ENCODE results near the gene SMIM10L2A. TPM values are rescaled to one million over a fixed set of nuclear protein-coding genes. Genes with fewer than 3 reads are reported as not detected.

Gene SMIM10L2A
- total and polyA plus RNA-seq, 8 donors, result 1.00 to 2.5 (median 1.7) TPM; not detected in 3

- 87 to 94% (median 92%) methylated on average over 17 to 31 of the region's 31 CpGs for WGBS, 5 donors
- intact Hi-C loops (cut with DNase I; ENCODE audit: low total_unique reads), result no loop called here
- no peaks in the 10 kb centered on the region for H3K4me1 ChIP-seq
- H3K27ac ChIP-seq, result no peak overlapping the region
- no peaks in the 10 kb centered on the region for H3K36me3 ChIP-seq
- no peak for TF ChIP-seq POLR2AphosphoS5 (IDR thresholded peaks at IDR 0.05)
- TF ChIP-seq EP300 (IDR thresholded peaks at IDR 0.05), result no peak
- H3K4me3 ChIP-seq, result no peak overlapping the region
- H3K27me3 ChIP-seq, result no peaks in the 10 kb centered on the region
- DNase-seq, result no peak
- peaks cover 0 to 23% (median 5%) of the 10 kb centered on the region in 4 donors for H3K9me3 ChIP-seq
These were observed 13.6 kb downstream of the SMIM10L2A start for GRCh38 chrX:135435139-135435922.

- WGBS, 5 donors, result 86 to 96% (median 91%) methylated on average over 16 to 23 of the region's 23 CpGs; no CpG with 5 or more reads in 1 of the 5 donors
- DNase-seq, result no peak
- Histone ChIP-seq H3K9me3 (peaks cover 0 to 21% (median 4%) of the 10 kb centered on the region in 4 donors), H3K27ac (no peak overlapping the region), H3K4me1 (no peaks in the 10 kb centered on the region), H3K4me3 (no peak overlapping the region), H3K27me3 (no peaks in the 10 kb centered on the region), H3K36me3 (no peaks in the 10 kb centered on the region)
- TF ChIP-seq POLR2AphosphoS5 (IDR thresholded peaks at IDR 0.05) (no peak), POLR2A (IDR thresholded peaks at IDR 0.05) (no peak), EP300 (IDR thresholded peaks at IDR 0.05) (no peak)
- TF ChIP-seq, protein P1, sequence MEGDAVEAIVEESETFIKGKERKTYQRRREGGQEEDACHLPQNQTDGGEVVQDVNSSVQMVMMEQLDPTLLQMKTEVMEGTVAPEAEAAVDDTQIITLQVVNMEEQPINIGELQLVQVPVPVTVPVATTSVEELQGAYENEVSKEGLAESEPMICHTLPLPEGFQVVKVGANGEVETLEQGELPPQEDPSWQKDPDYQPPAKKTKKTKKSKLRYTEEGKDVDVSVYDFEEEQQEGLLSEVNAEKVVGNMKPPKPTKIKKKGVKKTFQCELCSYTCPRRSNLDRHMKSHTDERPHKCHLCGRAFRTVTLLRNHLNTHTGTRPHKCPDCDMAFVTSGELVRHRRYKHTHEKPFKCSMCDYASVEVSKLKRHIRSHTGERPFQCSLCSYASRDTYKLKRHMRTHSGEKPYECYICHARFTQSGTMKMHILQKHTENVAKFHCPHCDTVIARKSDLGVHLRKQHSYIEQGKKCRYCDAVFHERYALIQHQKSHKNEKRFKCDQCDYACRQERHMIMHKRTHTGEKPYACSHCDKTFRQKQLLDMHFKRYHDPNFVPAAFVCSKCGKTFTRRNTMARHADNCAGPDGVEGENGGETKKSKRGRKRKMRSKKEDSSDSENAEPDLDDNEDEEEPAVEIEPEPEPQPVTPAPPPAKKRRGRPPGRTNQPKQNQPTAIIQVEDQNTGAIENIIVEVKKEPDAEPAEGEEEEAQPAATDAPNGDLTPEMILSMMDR (IDR thresholded peaks at IDR 0.05), result no peak
- intact Hi-C loops (cut with DNase I; ENCODE audit: low total_unique reads), result no loop called here
These were observed 14.2 kb downstream of the SMIM10L2A start for GRCh38 chrX:135435933-135436332.

DNA sequence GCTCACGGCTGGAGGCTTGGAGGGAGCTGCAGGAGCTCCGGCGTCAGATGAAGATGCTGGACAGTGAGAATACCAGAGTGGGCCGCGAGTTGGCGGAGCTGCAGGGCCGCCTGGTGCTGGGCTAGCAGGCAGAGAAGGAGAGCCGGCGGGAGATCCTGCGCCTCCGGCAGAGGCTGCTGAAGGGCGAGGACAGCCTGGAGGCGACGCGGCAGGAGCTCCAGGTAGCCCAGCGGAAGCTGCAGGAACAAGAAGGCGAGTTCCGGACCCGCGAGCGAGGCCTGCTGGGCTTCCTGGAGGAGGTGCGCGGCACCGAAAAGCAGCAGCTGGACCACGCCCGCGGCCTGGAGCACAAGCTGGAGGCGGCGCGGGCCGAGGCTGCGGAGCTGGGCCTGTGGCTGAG lies 14.7 kb downstream of the SMIM10L2A start:
- Histone ChIP-seq H3K27ac (no peak overlapping the region), H3K27me3 (no peaks in the 10 kb centered on the region), H3K36me3 (no peaks in the 10 kb centered on the region), H3K4me3 (no peak overlapping the region), H3K9me3 (peaks cover 0 to 17% (median 4%) of the 10 kb centered on the region in 4 donors), H3K4me1 (no peaks in the 10 kb centered on the region)
- intact Hi-C loops (cut with DNase I; ENCODE audit: low total_unique reads), result no loop called here
- no peak for DNase-seq
- TF ChIP-seq POLR2A (IDR thresholded peaks at IDR 0.05) (no peak), POLR2AphosphoS5 (IDR thresholded peaks at IDR 0.05) (no peak), EP300 (IDR thresholded peaks at IDR 0.05) (no peak)
- TF ChIP-seq, protein P1 (IDR thresholded peaks at IDR 0.05), result no peak
- 64 to 82% (median 76%) methylated on average over 15 to 32 of the region's 32 CpGs for WGBS, 5 donors

- 88 to 93% (median 92%) methylated on average over 16 to 49 of the region's 49 CpGs for WGBS, 5 donors
- H3K27ac ChIP-seq, result no peak overlapping the region
- H3K36me3 ChIP-seq, result no peaks in the 10 kb centered on the region
- no peaks in the 10 kb centered on the region for H3K27me3 ChIP-seq
- H3K9me3 ChIP-seq, result peaks cover 0 to 10% (median 3%) of the 10 kb centered on the region in 4 donors
- no peaks in the 10 kb centered on the region for H3K4me1 ChIP-seq
- no peak overlapping the region for H3K4me3 ChIP-seq
- intact Hi-C loops (cut with DNase I; ENCODE audit: low total_unique reads), result no loop called here
- no peak for TF ChIP-seq EP300 (IDR thresholded peaks at IDR 0.05)
- TF ChIP-seq, protein P1 (IDR thresholded peaks at IDR 0.05), result no peak
- no peak for TF ChIP-seq POLR2AphosphoS5 (IDR thresholded peaks at IDR 0.05)
- no peak for TF ChIP-seq POLR2A (IDR thresholded peaks at IDR 0.05)
- no peak for DNase-seq
These were observed 15.5 kb downstream of the SMIM10L2A start for GRCh38 chrX:135436966-135437866.
